WTC11 (cell line): ENCODE results near the gene SAMD3.
"Not testable (repeated sequence)": the region's sequence is repeated elsewhere in the genome, so short reads cannot be mapped to it uniquely, and the experiment has no call there.

Experiments used
- CREB1 ChIP-seq: sonication (generic); formaldehyde crosslinking; IDR thresholded peaks from 2 replicates; pipeline ENCODE4 v1.8.0; 2023; ENCODE audit warnings: mild to moderate bottlenecking, missing genetic modification reagents
- ETV6 ChIP-seq: sonication (generic); formaldehyde crosslinking; IDR thresholded peaks from 2 replicates; pipeline ENCODE4 v1.8.1; 2022; ENCODE audit warnings: mild to moderate bottlenecking, missing genetic modification reagents
- TF ChIP-seq, protein P1 (sequence below): fragments of 200-600 bp; IDR thresholded peaks from 2 replicates; pipeline ENCODE4 v1.8.0; 2022; ENCODE audit warnings: antibody characterized with exemption
- TF ChIP-seq, protein P2 (sequence below): sonication (generic); formaldehyde crosslinking; IDR thresholded peaks from 2 replicates; pipeline ENCODE4 v1.8.1; 2022; ENCODE audit warnings: low read depth, mild to moderate bottlenecking, moderate library complexity, missing genetic modification reagents, borderline replicate concordance
- TF ChIP-seq, protein P3 (sequence below): sonication (generic); formaldehyde crosslinking; IDR thresholded peaks from 2 replicates; pipeline ENCODE4 v1.8.1; 2023; ENCODE audit warnings: mild to moderate bottlenecking, missing genetic modification reagents, moderate library complexity

DNA sequence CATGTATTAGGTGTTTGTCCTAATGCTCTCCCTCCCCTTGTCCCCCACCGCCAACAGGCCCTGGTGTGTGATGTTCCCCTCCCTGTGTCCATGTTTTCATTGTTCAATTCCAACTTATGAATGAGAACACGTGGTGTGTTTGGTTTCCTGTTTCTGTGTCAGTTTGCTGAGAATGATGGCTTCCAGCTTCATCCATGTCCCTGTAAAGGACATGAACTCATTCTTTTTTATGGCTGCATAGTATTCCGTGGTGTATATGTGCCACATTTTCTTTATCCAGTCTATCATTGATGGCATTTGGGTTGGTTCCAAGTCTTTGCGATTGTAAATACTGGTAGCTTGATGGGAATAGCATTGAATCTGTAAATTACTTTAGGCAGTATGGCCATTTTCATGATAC is 52.6 kb downstream of the SAMD3 start:
- TF ChIP-seq, protein P1, sequence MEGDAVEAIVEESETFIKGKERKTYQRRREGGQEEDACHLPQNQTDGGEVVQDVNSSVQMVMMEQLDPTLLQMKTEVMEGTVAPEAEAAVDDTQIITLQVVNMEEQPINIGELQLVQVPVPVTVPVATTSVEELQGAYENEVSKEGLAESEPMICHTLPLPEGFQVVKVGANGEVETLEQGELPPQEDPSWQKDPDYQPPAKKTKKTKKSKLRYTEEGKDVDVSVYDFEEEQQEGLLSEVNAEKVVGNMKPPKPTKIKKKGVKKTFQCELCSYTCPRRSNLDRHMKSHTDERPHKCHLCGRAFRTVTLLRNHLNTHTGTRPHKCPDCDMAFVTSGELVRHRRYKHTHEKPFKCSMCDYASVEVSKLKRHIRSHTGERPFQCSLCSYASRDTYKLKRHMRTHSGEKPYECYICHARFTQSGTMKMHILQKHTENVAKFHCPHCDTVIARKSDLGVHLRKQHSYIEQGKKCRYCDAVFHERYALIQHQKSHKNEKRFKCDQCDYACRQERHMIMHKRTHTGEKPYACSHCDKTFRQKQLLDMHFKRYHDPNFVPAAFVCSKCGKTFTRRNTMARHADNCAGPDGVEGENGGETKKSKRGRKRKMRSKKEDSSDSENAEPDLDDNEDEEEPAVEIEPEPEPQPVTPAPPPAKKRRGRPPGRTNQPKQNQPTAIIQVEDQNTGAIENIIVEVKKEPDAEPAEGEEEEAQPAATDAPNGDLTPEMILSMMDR: not testable (repeated sequence)
- TF ChIP-seq, protein P2, sequence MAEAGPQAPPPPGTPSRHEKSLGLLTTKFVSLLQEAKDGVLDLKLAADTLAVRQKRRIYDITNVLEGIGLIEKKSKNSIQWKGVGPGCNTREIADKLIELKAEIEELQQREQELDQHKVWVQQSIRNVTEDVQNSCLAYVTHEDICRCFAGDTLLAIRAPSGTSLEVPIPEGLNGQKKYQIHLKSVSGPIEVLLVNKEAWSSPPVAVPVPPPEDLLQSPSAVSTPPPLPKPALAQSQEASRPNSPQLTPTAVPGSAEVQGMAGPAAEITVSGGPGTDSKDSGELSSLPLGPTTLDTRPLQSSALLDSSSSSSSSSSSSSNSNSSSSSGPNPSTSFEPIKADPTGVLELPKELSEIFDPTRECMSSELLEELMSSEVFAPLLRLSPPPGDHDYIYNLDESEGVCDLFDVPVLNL: not testable (repeated sequence)
- TF ChIP-seq ETV6; CREB1 (CRISPR knock-in tag): not testable (repeated sequence)
- TF ChIP-seq, protein P3, sequence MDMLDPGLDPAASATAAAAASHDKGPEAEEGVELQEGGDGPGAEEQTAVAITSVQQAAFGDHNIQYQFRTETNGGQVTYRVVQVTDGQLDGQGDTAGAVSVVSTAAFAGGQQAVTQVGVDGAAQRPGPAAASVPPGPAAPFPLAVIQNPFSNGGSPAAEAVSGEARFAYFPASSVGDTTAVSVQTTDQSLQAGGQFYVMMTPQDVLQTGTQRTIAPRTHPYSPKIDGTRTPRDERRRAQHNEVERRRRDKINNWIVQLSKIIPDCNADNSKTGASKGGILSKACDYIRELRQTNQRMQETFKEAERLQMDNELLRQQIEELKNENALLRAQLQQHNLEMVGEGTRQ (CRISPR knock-in tag): not testable (repeated sequence)
